ENCODE data around the gene COL6A1. TPM values are rescaled to one million over a fixed set of nuclear protein-coding genes. Genes with fewer than 3 reads are reported as not detected.
"Not testable (repeated sequence)": the region's sequence is repeated elsewhere in the genome, so short reads cannot be mapped to it uniquely, and the experiment has no call there.

The COL6A1 gene
- total RNA-seq, 1 donor from 2014 or later = 2,452 TPM

DNA sequence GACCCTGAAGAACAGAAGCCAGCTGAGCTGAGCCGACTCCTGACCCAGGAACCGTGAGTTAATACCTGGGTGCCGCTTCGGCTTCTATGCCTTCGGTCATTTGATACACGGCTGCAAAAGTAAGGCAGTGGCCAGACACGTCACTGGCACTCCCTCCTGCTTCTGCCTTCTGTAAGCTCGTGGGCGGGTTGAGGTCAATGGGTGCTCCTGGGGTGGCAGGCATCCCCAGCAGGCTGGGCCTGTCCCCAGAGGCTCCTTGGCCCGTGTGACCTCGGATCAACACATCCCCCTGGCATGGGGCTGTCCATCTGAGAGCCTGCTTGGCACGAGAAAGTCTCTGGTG is 35.7 kb upstream of the COL6A1 start:
- DNase-seq (ENCODE audit: low spot score) = no peak

DNA sequence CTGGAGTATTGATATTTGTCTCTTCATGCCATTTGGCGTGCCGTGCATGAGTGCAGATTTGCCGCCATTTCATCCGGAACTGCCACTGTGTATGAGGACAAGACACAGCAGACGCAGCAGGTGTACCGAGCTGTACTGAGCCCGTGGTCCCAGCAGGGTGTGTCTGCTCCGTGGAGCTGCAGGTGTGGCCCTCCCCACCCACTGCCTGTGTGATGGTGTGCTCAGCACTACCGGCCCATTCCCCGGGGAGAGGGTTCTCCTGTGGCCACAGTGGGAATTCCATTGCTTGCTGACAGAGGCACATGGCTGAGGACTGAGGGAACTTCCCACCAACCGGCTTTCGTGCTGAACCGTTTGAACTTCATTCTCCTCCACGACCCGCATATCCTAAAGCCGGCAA is 34.3 kb upstream of the COL6A1 start:
- no peak for DNase-seq (ENCODE audit: low spot score)

GRCh38 chr21:45947716-45948255 is 33.8 kb upstream of the COL6A1 start:
- DNase-seq (ENCODE audit: low spot score) = no peak

GRCh38 chr21:45948576-45949141 is 32.9 kb upstream of the COL6A1 start:
- DNase-seq (ENCODE audit: low spot score) = no peak

DNA sequence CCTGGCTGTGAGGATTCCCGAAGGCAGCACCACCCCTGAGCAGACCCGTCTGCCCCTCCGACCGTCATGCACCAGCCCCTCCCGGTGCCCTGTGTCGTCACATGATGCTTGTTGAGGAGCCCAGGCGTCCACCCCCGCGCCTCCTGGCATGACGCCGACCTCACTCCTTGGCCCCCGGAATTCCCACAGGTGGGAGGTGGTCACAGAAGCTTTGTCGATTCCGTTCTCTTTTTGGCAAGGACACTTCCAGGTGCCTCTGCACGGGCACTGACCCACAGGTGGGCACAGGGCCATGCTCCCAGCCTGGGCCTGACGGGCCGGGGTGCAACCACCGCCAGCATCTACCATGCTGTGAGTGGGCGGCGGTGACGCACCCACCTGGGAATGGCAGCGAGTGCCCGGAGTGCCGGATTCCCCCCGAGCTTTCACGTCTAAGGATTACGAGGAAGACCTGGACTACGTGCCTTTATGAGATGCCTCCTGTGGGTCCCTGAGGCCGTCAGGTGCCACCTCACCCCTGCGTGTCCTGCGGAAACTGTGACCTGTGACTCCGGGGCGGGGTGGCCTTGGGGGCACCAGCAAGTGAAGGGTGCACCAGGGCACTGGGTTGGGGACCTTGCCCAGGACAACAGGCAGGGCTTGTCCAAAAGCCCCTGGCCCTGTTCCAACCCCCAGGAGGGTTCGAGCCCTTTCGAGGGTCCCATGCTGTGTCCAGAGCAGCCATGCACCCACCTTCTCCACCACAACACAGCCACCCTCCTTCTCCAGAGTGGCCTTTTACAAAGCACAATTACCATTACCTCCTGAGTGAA is 31.4 kb upstream of the COL6A1 start:
- DNase-seq (ENCODE audit: low spot score) = no peak

DNA sequence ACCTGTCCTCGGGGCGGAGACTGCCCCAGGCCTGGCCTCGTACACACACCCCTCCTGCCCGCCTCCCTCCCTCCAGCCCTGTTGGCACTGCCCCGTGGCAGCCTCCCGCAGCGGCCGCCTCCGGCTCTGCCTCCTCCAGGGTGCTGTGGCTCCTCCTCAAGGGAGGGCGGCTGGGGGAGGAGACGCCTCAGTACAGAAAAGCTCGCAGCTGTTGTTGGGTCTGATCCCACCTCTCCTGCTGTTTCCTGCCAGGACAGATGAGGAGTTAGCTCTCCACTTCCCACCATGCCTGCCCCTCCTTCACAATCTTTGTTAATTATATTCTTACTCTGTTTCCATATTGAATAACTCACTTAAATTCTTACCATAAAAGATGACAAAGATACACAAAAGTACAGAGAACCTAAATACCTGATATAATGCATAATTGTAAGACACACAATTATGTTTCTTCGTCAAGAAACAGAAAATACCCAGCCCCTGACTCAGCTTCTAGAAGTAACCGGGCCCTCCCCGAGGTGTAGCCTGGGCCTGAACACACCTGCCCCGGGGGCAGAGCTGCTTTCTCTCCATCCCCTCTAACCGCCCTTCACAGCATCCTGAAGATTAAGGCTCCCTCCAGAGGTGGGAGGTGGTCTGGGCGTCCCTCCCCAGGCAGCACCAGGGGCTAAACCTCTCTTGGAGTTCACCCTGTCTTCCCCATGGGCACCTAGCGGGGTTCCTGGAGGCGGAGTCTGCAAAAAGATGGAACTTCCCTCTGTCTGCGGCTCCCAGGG is 30.6 kb upstream of the COL6A1 start:
- peak; percentile 92 for DNase-seq (ENCODE audit: low spot score)

GRCh38 chr21:45951676-45952075 is 29.9 kb upstream of the COL6A1 start:
- no peak for DNase-seq (ENCODE audit: low spot score)

DNA sequence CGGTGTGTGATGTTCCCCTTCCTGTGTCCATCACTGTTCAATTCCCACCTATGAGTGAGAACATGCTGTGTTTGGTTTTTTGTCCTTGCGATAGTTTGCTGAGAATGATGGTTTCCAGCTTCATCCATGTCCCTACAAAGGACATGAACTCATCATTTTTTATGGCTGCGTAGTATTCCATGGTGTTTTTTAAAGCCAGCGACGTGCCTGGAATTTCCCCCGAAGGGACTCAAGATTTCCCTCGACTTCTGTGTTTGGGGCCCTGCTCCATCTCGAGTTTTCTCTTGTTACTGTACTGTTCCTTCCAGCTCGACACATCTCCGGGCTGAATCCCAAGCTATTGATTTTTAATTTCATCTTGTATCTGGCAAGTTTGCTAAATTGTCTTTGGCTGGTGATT is 29.0 kb upstream of the COL6A1 start:
- not testable (repeated sequence) for DNase-seq (ENCODE audit: low spot score)

- peak; percentile 58 for DNase-seq (ENCODE audit: low spot score)
Observed at GRCh38 chr21:45952974-45953373, 28.6 kb upstream of the COL6A1 start.

GRCh38 chr21:45954261-45954660 is 27.3 kb upstream of the COL6A1 start:
- DNase-seq (ENCODE audit: low spot score) = peak; percentile 93

DNA sequence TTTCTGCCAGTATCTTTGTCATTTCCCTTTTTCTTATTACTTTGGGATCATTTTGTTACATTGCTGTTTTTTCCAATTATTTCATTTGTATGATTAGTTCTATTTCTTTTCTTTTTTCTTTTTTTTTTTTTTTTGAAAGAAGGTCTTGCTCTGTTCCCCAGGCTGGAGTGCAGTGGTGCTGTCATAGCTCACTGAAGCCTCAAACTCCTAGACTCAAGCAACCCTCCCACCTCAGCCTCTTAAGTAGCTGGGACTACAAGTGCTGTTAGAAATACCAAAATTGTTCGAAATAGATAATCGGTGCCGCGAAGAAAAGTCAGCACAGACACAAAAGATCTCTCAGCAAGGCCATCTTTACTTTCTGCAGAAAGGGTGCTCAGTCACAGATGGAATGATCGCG is 26.6 kb upstream of the COL6A1 start:
- no peak for DNase-seq (ENCODE audit: low spot score)

- no peak for DNase-seq (ENCODE audit: low spot score)
Observed at GRCh38 chr21:45957551-45957950, 24.0 kb upstream of the COL6A1 start.

- DNase-seq (ENCODE audit: low spot score) = peak; percentile 81
Observed at GRCh38 chr21:45957981-45958600, 23.5 kb upstream of the COL6A1 start.

DNA sequence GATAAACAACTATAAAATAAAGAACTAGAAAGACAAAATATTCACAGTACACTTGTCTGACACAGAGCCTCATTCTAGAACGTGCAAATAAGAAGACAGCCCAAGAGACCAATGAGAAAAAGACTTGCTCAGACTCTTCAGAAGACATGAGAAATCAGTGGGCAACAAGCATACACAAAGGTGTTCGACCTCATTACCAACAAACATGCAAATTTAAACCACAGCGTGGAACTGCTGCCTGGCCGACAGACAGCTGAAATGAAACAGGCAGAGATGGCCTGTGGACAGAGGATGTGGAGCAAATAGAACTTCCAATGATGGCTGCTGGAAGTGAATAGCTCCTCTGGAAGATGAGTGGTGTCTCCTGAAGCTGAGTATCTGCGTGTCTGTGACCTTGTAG is 22.4 kb upstream of the COL6A1 start:
- no peak for DNase-seq (ENCODE audit: low spot score)

DNA sequence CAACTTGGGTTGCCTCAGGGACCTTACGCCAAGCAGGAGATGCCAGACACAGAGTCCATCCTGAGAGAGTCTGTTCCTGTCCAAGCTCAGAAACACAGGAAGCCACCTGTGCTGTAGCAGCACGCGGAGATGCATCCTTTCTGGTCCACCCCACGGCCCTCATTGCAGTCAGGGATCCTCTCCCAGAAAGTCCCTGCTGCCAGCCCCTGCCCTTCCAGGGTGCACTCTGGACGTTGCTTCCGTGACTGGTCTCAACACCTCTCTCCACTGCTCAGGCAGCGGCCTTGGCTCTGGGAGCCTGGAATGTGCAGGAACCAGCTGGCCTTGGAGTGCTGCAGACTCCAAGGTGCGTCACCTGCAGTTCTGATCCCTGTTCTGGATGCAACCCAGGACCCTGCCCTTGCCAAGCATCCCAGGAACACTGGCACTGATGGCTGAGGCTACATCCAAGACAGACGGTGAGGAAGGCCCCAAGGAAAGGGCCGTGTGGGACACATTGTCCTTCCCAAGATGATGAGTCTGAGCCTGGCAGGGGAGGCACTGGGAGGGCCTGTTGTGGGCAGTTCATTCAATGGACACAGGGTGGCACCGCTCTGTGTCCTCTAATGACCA is 21.7 kb upstream of the COL6A1 start:
- no peak for DNase-seq (ENCODE audit: low spot score)

GRCh38 chr21:45961408-45961807 is 20.2 kb upstream of the COL6A1 start:
- DNase-seq (ENCODE audit: low spot score) = not testable (repeated sequence)

- no peak for DNase-seq (ENCODE audit: low spot score)
Observed at GRCh38 chr21:45962531-45963231, 18.9 kb upstream of the COL6A1 start.

- peak; percentile 58 for DNase-seq (ENCODE audit: low spot score)
Observed at GRCh38 chr21:45963232-45963570, 18.4 kb upstream of the COL6A1 start.

DNA sequence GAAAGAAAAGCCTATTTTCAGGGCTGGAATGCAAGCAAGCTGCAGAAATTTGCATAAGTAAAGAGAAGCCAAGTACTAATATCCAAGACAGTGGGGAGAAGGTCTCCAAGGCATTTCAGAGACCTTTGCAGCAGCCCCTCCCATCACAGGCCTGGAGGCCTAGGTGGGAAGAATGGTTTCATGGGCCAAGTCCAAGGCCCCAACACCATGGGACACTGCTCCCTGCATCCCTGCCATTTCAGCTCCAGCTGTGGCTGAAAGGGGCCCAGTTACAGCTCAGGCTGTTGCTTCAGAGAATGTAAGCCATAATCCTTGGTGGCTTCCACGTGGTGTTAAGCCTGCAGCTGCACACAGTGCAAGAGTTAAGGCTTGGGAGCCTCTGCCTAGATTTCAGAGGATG is 16.9 kb upstream of the COL6A1 start:
- DNase-seq (ENCODE audit: low spot score) = no peak

GRCh38 chr21:45965084-45965809 is 16.3 kb upstream of the COL6A1 start:
- DNase-seq (ENCODE audit: low spot score) = no peak

All from umbilical cord (tissue), 2 donors.